SU-DHL-6 (cell line): Measurements from ENCODE around the gene FOCAD.

Source experiments
- EZH2phosphoT487 ChIP-seq: fragments of 200-600 bp; sonication (generic), shearing (Covaris generic); conservative IDR thresholded peaks from 2 replicates; pipeline ENCODE4 v1.6.1; 2018; ENCODE audit warnings: mild to moderate bottlenecking, antibody characterized with exemption, low read length, moderate library complexity, mixed read lengths
- TF ChIP-seq, protein P1 (sequence below): fragments of 200-600 bp; sonication (generic); IDR thresholded peaks from one replicate; pipeline ENCODE4 v1.5.1; 2017; ENCODE audit warnings: antibody characterized with exemption, mild to moderate bottlenecking, low read length, moderate library complexity; ENCODE audit not compliant: insufficient read depth, poor library complexity, severe bottlenecking

DNA sequence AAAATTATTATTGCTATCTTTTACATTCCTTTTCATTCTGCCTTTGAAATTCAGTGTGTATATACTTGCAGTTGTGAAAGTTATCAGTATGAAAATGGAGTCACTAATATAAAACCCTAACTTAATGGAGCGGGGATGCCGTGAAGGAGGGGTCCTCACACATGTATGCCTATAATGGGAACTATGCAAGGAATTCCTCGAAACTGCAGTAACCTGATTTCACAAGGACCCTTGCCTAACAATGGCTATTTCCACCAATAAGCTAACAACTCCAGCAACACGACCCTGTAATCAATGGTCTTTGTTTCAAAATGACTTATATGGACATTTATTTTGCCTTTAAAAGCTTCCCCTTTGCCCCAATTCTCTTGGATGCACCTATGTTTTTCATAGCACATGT lies 49.2 kb upstream of the FOCAD start:
- TF ChIP-seq, protein P1, sequence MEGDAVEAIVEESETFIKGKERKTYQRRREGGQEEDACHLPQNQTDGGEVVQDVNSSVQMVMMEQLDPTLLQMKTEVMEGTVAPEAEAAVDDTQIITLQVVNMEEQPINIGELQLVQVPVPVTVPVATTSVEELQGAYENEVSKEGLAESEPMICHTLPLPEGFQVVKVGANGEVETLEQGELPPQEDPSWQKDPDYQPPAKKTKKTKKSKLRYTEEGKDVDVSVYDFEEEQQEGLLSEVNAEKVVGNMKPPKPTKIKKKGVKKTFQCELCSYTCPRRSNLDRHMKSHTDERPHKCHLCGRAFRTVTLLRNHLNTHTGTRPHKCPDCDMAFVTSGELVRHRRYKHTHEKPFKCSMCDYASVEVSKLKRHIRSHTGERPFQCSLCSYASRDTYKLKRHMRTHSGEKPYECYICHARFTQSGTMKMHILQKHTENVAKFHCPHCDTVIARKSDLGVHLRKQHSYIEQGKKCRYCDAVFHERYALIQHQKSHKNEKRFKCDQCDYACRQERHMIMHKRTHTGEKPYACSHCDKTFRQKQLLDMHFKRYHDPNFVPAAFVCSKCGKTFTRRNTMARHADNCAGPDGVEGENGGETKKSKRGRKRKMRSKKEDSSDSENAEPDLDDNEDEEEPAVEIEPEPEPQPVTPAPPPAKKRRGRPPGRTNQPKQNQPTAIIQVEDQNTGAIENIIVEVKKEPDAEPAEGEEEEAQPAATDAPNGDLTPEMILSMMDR = no peak
- TF ChIP-seq EZH2phosphoT487 = no peak
